Measurements from ENCODE around the gene DNAH12. TPM values are rescaled to one million over a fixed set of nuclear protein-coding genes. Genes with fewer than 3 reads are reported as not detected.

Gene DNAH12
- total and polyA plus RNA-seq, 2 experiments from 2014 or later = not detected

DNA sequence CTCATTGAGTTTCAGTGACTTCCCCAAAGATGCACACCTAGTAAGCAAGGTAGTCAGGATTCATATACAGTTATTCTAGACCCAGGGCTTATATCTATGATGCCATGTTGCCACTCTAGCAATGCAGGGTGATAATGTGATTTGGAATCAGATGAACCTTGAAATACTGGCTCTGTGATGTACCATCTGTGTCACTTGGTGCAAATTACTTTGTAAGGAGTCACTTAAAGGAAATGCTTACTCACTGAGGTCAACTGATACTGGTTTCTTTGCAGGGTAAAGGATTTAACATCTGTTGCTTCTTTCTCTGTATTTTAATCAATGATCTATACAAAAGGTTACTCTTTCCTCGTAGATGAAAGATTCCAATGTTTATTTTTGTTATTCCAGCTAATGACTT lies 262.4 kb downstream of the DNAH12 start:
- H3K9me2 ChIP-seq (ENCODE audit: insufficient read depth) = no peaks in the 10 kb centered on the region
- Mint-ChIP-seq H3K27me3 (ENCODE audit: insufficient read depth, low read depth, poor library complexity) (no peaks in the 10 kb centered on the region), H3K36me3 (ENCODE audit: low read depth) (peaks cover 22% of the 10 kb centered on the region), H3K27ac (no peak overlapping the region), H3K9me3 (peaks cover 18% of the 10 kb centered on the region), H3K4me3 (no peak overlapping the region), H3K4me1 (no peaks in the 10 kb centered on the region)
- H3K4me2 ChIP-seq = no peak overlapping the region
- no peaks in the 10 kb centered on the region for H3K27me3 ChIP-seq (ENCODE audit: insufficient read depth)
- H3F3A ChIP-seq (replicated peaks; ENCODE audit: low read depth) = no peaks in the 10 kb centered on the region
- H4K20me1 ChIP-seq (replicated peaks; ENCODE audit: insufficient read depth) = no peaks in the 10 kb centered on the region
- DNase-seq (ENCODE audit: low spot score) (no peak), ATAC-seq (no peak)
- H3K4me3 ChIP-seq = no peak overlapping the region
- H3K79me2 ChIP-seq (replicated peaks; ENCODE audit: insufficient read depth) = no peaks in the 10 kb centered on the region
- no peaks in the 10 kb centered on the region; the same call in 1 of the 2 replicates for H3K36me3 ChIP-seq (ENCODE audit: insufficient read depth)
- no peak overlapping the region for H3K27ac ChIP-seq (ENCODE audit: low read depth)
- H3K4me1 ChIP-seq (ENCODE audit: insufficient read depth) = no peaks in the 10 kb centered on the region
- TF ChIP-seq, protein P1, sequence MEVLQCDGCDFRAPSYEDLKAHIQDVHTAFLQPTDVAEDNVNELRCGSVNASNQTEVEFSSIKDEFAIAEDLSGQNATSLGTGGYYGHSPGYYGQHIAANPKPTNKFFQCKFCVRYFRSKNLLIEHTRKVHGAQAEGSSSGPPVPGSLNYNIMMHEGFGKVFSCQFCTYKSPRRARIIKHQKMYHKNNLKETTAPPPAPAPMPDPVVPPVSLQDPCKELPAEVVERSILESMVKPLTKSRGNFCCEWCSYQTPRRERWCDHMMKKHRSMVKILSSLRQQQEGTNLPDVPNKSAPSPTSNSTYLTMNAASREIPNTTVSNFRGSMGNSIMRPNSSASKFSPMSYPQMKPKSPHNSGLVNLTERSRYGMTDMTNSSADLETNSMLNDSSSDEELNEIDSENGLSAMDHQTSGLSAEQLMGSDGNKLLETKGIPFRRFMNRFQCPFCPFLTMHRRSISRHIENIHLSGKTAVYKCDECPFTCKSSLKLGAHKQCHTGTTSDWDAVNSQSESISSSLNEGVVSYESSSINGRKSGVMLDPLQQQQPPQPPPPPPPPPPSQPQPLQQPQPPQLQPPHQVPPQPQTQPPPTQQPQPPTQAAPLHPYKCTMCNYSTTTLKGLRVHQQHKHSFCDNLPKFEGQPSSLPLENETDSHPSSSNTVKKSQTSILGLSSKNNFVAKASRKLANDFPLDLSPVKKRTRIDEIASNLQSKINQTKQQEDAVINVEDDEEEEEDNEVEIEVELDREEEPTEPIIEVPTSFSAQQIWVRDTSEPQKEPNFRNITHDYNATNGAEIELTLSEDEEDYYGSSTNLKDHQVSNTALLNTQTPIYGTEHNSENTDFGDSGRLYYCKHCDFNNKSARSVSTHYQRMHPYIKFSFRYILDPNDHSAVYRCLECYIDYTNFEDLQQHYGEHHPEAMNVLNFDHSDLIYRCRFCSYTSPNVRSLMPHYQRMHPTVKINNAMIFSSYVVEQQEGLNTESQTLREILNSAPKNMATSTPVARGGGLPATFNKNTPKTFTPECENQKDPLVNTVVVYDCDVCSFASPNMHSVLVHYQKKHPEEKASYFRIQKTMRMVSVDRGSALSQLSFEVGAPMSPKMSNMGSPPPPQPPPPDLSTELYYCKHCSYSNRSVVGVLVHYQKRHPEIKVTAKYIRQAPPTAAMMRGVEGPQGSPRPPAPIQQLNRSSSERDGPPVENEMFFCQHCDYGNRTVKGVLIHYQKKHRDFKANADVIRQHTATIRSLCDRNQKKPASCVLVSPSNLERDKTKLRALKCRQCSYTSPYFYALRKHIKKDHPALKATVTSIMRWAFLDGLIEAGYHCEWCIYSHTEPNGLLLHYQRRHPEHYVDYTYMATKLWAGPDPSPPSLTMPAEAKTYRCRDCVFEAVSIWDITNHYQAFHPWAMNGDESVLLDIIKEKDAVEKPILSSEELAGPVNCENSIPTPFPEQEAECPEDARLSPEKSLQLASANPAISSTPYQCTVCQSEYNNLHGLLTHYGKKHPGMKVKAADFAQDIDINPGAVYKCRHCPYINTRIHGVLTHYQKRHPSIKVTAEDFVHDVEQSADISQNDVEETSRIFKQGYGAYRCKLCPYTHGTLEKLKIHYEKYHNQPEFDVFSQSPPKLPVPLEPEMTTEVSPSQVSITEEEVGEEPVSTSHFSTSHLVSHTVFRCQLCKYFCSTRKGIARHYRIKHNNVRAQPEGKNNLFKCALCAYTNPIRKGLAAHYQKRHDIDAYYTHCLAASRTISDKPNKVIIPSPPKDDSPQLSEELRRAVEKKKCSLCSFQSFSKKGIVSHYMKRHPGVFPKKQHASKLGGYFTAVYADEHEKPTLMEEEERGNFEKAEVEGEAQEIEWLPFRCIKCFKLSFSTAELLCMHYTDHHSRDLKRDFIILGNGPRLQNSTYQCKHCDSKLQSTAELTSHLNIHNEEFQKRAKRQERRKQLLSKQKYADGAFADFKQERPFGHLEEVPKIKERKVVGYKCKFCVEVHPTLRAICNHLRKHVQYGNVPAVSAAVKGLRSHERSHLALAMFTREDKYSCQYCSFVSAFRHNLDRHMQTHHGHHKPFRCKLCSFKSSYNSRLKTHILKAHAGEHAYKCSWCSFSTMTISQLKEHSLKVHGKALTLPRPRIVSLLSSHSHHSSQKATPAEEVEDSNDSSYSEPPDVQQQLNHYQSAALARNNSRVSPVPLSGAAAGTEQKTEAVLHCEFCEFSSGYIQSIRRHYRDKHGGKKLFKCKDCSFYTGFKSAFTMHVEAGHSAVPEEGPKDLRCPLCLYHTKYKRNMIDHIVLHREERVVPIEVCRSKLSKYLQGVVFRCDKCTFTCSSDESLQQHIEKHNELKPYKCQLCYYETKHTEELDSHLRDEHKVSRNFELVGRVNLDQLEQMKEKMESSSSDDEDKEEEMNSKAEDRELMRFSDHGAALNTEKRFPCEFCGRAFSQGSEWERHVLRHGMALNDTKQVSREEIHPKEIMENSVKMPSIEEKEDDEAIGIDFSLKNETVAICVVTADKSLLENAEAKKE (CRISPR knock-in tag; IDR thresholded peaks at IDR 0.05) = no peak
- TF ChIP-seq EZH2 (IDR thresholded peaks at IDR 0.05; ENCODE audit: low read depth, unreplicated experiment) (no peak), CREB1 (CRISPR knock-in tag; IDR thresholded peaks at IDR 0.05; ENCODE audit: low read depth) (no peak)
- TF ChIP-seq, protein P2, sequence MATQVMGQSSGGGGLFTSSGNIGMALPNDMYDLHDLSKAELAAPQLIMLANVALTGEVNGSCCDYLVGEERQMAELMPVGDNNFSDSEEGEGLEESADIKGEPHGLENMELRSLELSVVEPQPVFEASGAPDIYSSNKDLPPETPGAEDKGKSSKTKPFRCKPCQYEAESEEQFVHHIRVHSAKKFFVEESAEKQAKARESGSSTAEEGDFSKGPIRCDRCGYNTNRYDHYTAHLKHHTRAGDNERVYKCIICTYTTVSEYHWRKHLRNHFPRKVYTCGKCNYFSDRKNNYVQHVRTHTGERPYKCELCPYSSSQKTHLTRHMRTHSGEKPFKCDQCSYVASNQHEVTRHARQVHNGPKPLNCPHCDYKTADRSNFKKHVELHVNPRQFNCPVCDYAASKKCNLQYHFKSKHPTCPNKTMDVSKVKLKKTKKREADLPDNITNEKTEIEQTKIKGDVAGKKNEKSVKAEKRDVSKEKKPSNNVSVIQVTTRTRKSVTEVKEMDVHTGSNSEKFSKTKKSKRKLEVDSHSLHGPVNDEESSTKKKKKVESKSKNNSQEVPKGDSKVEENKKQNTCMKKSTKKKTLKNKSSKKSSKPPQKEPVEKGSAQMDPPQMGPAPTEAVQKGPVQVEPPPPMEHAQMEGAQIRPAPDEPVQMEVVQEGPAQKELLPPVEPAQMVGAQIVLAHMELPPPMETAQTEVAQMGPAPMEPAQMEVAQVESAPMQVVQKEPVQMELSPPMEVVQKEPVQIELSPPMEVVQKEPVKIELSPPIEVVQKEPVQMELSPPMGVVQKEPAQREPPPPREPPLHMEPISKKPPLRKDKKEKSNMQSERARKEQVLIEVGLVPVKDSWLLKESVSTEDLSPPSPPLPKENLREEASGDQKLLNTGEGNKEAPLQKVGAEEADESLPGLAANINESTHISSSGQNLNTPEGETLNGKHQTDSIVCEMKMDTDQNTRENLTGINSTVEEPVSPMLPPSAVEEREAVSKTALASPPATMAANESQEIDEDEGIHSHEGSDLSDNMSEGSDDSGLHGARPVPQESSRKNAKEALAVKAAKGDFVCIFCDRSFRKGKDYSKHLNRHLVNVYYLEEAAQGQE (IDR thresholded peaks at IDR 0.05; ENCODE audit: unreplicated experiment) = no peak
- H2AFZ ChIP-seq = no peak overlapping the region

All from GM23338 (cell line).